Endodermal cell (in vitro differentiated cells): ENCODE measurements around the gene OR51E1. TPM values are rescaled to one million over a fixed set of nuclear protein-coding genes. Genes with fewer than 3 reads are reported as not detected.

Experiments used
- DNase-seq: peaks from one replicate; pipeline ENCODE4 v3.0.0-alpha.2; 2017
- H3K27ac ChIP-seq: 2 replicates; pipeline ENCODE4 v1.5.1; 2013; ENCODE audit warnings: mild to moderate bottlenecking, low read depth, low read length, moderate library complexity
- H3K27me3 ChIP-seq: 2 replicates; pipeline ENCODE4 v1.6.1; 2013; ENCODE audit warnings: mild to moderate bottlenecking, low read length, moderate library complexity; ENCODE audit not compliant: insufficient read depth, control insufficient read depth, poor library complexity, severe bottlenecking
- H3K36me3 ChIP-seq: 2 replicates; pipeline ENCODE4 v1.7.0; 2013; ENCODE audit warnings: mild to moderate bottlenecking, low read length, moderate library complexity; ENCODE audit not compliant: control insufficient read depth, insufficient read depth
- H3K4me1 ChIP-seq: one replicate; pipeline ENCODE4 v1.7.0; 2013; ENCODE audit warnings: low read length; ENCODE audit not compliant: control insufficient read depth, insufficient read depth
- H3K4me3 ChIP-seq: 2 replicates; pipeline ENCODE4 v1.5.1; 2013; ENCODE audit warnings: mild to moderate bottlenecking, low read length, moderate library complexity
- H3K9ac ChIP-seq: 2 replicates; pipeline ENCODE4 v1.6.1; 2013; ENCODE audit warnings: mild to moderate bottlenecking, low read length, moderate library complexity; ENCODE audit not compliant: poor library complexity, severe bottlenecking; ENCODE audit errors: extremely low read depth
- H3K9me3 ChIP-seq: 2 replicates; pipeline ENCODE4 v1.6.1; 2013; ENCODE audit warnings: mild to moderate bottlenecking, low read length, moderate library complexity; ENCODE audit not compliant: control insufficient read depth
- H3K27ac Mint-ChIP-seq: 2 replicates; pipeline ENCODE4 v1.8.0; 2020; ENCODE audit warnings: mixed read lengths
- H3K27me3 Mint-ChIP-seq: 2 replicates; pipeline ENCODE4 v1.8.0; 2021; ENCODE audit warnings: mild to moderate bottlenecking, mixed read lengths; ENCODE audit not compliant: insufficient read depth
- H3K36me3 Mint-ChIP-seq: 2 replicates; pipeline ENCODE4 v1.8.0; 2020; ENCODE audit warnings: low read depth, mixed read lengths
- H3K4me1 Mint-ChIP-seq: 2 replicates; pipeline ENCODE4 v1.8.0; 2020; ENCODE audit warnings: mixed read lengths
- H3K4me3 Mint-ChIP-seq: 2 replicates; pipeline ENCODE4 v1.8.0; 2020; ENCODE audit warnings: mild to moderate bottlenecking, moderate library complexity, mixed read lengths
- H3K9me3 Mint-ChIP-seq: 2 replicates; pipeline ENCODE4 v1.8.0; 2020; ENCODE audit warnings: mild to moderate bottlenecking, mixed read lengths
- WGBS, 2 experiments: methylation state at CpG; one replicate each; pipeline versions ENCODE4 v1.1.5 to v1.1.7; 2013; ENCODE audit warnings: missing lambda C conversion rate in 2 of 2, mixed read lengths in 1 of 2; ENCODE audit not compliant: insufficient coverage in 1 of 2, insufficient read length in 1 of 2; 5-methylcytosine and 5-hydroxymethylcytosine counted together
- total RNA-seq, 2 donors: library from RNA; stranded (reverse); fragmentation: NEBNext Ultra II Directional in 1 of 2; extraction: Animal tissue kit (Norgen Biotek cat#: 25700) in 1 of 2; gene quantifications; 2 replicates in 1 of 2; 3 replicates in 1 of 2; pipeline ENCODE4 v1.2.1, GENCODE V29; 2021
- TF ChIP-seq, protein P1 (sequence below): fragments of 200-600 bp; sonication (generic); conservative IDR thresholded peaks from 2 replicates; pipeline ENCODE4 v1.5.0; 2021; ENCODE audit warnings: antibody characterized with exemption, mild to moderate bottlenecking

The OR51E1 gene
- total RNA-seq, 2 donors from 2014 or later = not detected

DNA sequence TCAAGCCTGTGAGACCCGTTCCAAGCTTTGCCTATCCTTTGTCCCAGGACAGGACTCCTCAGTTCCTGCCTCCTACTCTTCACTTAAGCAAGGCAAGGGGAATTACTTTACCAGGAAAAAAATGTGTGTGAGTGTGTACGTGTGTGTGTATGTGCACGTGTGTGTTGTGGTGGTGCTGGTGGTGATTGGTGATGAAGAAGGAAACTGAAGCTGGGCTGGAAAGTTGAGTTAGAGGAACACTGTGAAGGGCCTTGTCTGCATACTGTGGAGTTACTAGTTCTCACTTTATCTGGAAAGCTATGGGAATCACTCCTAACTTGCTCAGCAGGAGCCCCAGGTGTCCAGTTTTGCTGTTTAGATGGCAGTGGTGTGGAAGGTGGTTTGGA, 6.1 kb upstream of the OR51E1 start:
- DNase-seq = no peak
- 93 to 94% methylated on average over 3 of the region's 3 CpGs for WGBS, 2 experiments
- no peak overlapping the region for H3K27ac ChIP-seq
- H3K36me3 ChIP-seq = no peaks in the 10 kb centered on the region
- no peak overlapping the region for H3K4me3 ChIP-seq
- peaks cover 36% of the 10 kb centered on the region for H3K27me3 ChIP-seq
- no peaks in the 10 kb centered on the region for H3K4me1 ChIP-seq
- TF ChIP-seq, protein P1, sequence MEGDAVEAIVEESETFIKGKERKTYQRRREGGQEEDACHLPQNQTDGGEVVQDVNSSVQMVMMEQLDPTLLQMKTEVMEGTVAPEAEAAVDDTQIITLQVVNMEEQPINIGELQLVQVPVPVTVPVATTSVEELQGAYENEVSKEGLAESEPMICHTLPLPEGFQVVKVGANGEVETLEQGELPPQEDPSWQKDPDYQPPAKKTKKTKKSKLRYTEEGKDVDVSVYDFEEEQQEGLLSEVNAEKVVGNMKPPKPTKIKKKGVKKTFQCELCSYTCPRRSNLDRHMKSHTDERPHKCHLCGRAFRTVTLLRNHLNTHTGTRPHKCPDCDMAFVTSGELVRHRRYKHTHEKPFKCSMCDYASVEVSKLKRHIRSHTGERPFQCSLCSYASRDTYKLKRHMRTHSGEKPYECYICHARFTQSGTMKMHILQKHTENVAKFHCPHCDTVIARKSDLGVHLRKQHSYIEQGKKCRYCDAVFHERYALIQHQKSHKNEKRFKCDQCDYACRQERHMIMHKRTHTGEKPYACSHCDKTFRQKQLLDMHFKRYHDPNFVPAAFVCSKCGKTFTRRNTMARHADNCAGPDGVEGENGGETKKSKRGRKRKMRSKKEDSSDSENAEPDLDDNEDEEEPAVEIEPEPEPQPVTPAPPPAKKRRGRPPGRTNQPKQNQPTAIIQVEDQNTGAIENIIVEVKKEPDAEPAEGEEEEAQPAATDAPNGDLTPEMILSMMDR = no peak
- no peaks in the 10 kb centered on the region for H3K9me3 ChIP-seq
- Mint-ChIP-seq H3K9me3 (no peaks in the 10 kb centered on the region), H3K27ac (no peak overlapping the region), H3K36me3 (no peaks in the 10 kb centered on the region), H3K4me3 (no peak overlapping the region), H3K27me3 (peaks cover 8% of the 10 kb centered on the region), H3K4me1 (no peaks in the 10 kb centered on the region)
- no peak overlapping the region for H3K9ac ChIP-seq

GRCh38 chr11:4639931-4640330, 3.9 kb upstream of the OR51E1 start:
- WGBS, 2 experiments = 93 to 97% methylated on average over 6 of the region's 6 CpGs
- TF ChIP-seq, protein P1 = no peak
- H3K27ac Mint-ChIP-seq = no peak overlapping the region

DNA sequence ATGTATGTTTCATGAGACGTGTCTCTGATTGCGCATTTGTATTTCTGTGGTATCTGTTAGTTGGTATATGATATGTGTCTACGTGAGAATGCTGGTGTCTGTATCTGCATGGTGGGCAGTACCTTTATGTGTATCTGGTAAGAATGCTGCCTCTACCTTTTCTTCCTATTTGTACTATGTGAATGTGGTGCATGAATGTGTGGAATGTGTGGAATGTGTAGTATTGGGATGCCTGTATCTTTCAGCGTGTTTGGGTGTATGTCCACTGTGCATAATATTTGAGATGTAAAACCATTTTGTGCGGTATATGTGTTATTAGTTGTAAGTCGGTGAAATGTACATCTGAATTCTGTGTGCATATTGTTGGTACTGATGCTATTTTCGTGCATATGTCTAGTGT, 2.3 kb upstream of the OR51E1 start:
- Mint-ChIP-seq H3K4me1 (no peaks in the 10 kb centered on the region), H3K27ac (no peak overlapping the region), H3K36me3 (no peaks in the 10 kb centered on the region), H3K27me3 (peaks cover 38% of the 10 kb centered on the region), H3K9me3 (no peaks in the 10 kb centered on the region), H3K4me3 (no peak overlapping the region)
- no peak for DNase-seq
- Histone ChIP-seq H3K4me1 (no peaks in the 10 kb centered on the region), H3K27ac (no peak overlapping the region), H3K9ac (no peak overlapping the region), H3K4me3 (no peak overlapping the region), H3K36me3 (no peaks in the 10 kb centered on the region), H3K27me3 (peaks cover 70% of the 10 kb centered on the region), H3K9me3 (no peaks in the 10 kb centered on the region)
- WGBS, 2 experiments = 91 to 92% methylated on average over 6 to 7 of the region's 7 CpGs
- TF ChIP-seq, protein P1 = no peak

More at GRCh38 chr11:4639931-4640330, 3.9 kb upstream of the OR51E1 start:
- Mint-ChIP-seq H3K9me3 (no peaks in the 10 kb centered on the region), H3K27me3 (peaks cover 26% of the 10 kb centered on the region), H3K4me3 (no peak overlapping the region), H3K4me1 (no peaks in the 10 kb centered on the region), H3K36me3 (no peaks in the 10 kb centered on the region)
- no peak for DNase-seq
- no peak overlapping the region for H3K27ac ChIP-seq
- no peaks in the 10 kb centered on the region for H3K36me3 ChIP-seq
- no peaks in the 10 kb centered on the region for H3K9me3 ChIP-seq
- no peaks in the 10 kb centered on the region for H3K4me1 ChIP-seq
- H3K4me3 ChIP-seq = no peak overlapping the region
- peaks cover 58% of the 10 kb centered on the region for H3K27me3 ChIP-seq
- no peak overlapping the region for H3K9ac ChIP-seq
